ENCODE measurements around the gene CREB3L2. TPM values are rescaled to one million over a fixed set of nuclear protein-coding genes. Genes with fewer than 3 reads are reported as not detected.
A peak's percentile ranks its signal among the peaks of the same experiment; 100 is the strongest.

The CREB3L2 gene
- polyA plus RNA-seq, 1 of the 3 experiments (the other 2 are of a cell fraction), result 22.9 TPM

GRCh38 chr7:137850972-137851945 lies 150.6 kb downstream of the CREB3L2 start:
- Histone ChIP-seq H3K27me3 (ENCODE audit: insufficient read depth) (no peaks in the 10 kb centered on the region), H3K27ac (ENCODE audit: low read depth in 2 of 2, low read length in 1 of 2) (peak overlapping the region in 1 of 2 experiments; percentile 61; a peak in 2 of 4 replicates), H3K9ac (peak overlapping the region; percentile 10; the same call in 1 of the 2 replicates), H3K4me2 (no peak overlapping the region; the same call in 1 of the 2 replicates), H3K36me3 (replicated peaks in 1 of 2; ENCODE audit: control insufficient read depth in 1 of 2, insufficient read depth in 2 of 2, low read length in 1 of 2) (peaks cover 5 to 14% of the 10 kb centered on the region in 2 experiments), H3K4me3 (ENCODE audit: low read depth in 2 of 2, low read length in 1 of 2) (no peak overlapping the region), H3K79me2 (ENCODE audit: insufficient read depth) (no peaks in the 10 kb centered on the region), H3K4me1 (ENCODE audit: control insufficient read depth in 1 of 2, insufficient read depth in 2 of 2, low read depth in 1 of 2, low read length in 1 of 2) (peaks cover 14% of the 10 kb centered on the region in 2 experiments; a peak in 3 of 4 replicates), H3K9me2 (no peaks in the 10 kb centered on the region), H3K9me3 (no peaks in the 10 kb centered on the region), H3F3A (replicated peaks; ENCODE audit: insufficient read depth) (peaks cover 42% of the 10 kb centered on the region), H2AFZ (ENCODE audit: low read depth) (no peak overlapping the region), H4K20me1 (ENCODE audit: insufficient read depth) (no peaks in the 10 kb centered on the region)
- WGBS (ENCODE audit: low lambda C conversion rate), result 89% methylated on average over 6 of the region's 6 CpGs
- TF ChIP-seq EZH2phosphoT487 (IDR thresholded peaks at IDR 0.05; ENCODE audit: borderline replicate concordance, low read depth) (no peak), RFX5 (IDR thresholded peaks at IDR 0.05; ENCODE audit: low read length) (no peak), SMC3 (IDR thresholded peaks at IDR 0.05; ENCODE audit: low read depth, low read length) (no peak), ZBTB33 (IDR thresholded peaks at IDR 0.05; ENCODE audit: borderline replicate concordance, low read depth) (no peak), IRF3 (IDR thresholded peaks at IDR 0.05; ENCODE audit: low read depth, low read length) (no peak), RAD21 (IDR thresholded peaks at IDR 0.05; ENCODE audit: low read length) (no peak), TEAD4 (IDR thresholded peaks at IDR 0.05; ENCODE audit: borderline replicate concordance, insufficient read depth) (no peak), EP300 (IDR thresholded peaks at IDR 0.05; ENCODE audit: borderline replicate concordance in 1 of 2, low read depth in 1 of 2, low read length in 1 of 2) (no peak), ELF1 (IDR thresholded peaks at IDR 0.05) (no peak), REST (IDR thresholded peaks at IDR 0.05; ENCODE audit: low read depth, low read length) (no peak), GATA2 (CRISPR knock-in tag; IDR thresholded peaks at IDR 0.05) (no peak)
- ChIA-PET POLR2A (no interaction called here), CTCF (interaction anchor here (0.9 to 1.9 kb wide), 5 partner anchors 11 to 196 kb away, joined by 3 to 8 read pairs (median 6); partner anchors contain the start of gene CREB3L2)
- no peak for DNase-seq

All from SK-N-SH (cell line).